Measurements from ENCODE around the gene TPM3. TPM values are rescaled to one million over a fixed set of nuclear protein-coding genes. Genes with fewer than 3 reads are reported as not detected.

The TPM3 gene
- total and polyA plus RNA-seq, 2 of the 8 experiments (the other 6 are each of a cell fraction or from before 2014, with no cell fraction given): 278 to 572 TPM

DNA sequence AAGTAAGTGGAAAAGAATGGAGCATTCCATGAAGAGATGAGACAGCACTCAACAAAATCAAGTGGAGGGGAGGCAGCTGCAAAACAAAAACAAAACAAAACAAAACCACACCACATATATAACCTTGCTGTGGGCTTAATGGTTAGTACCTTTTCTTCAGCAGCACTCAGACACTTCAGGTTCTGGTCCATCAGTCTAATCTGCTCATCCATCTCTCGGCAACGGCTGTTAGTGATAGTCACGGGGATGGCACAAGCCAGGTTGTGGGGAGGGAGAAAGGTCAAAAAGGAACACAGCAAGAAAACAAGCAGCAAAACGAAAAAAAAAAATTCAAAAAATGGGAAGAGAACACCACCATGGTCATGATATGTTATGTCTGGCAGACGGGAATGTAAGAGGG lies 20.0 kb downstream of the TPM3 start:
- H2BK12ac ChIP-seq (ENCODE audit: low read depth, low read length): no peak overlapping the region
- H2BK120ac ChIP-seq (replicated peaks; ENCODE audit: low read depth, low read length): no peak overlapping the region
- H2BK15ac ChIP-seq (ENCODE audit: low read length): no peak overlapping the region
- peaks cover 10 to 40% of the 10 kb centered on the region in 2 experiments for H3K79me2 ChIP-seq (ENCODE audit: control insufficient read depth in 1 of 2, insufficient read depth in 2 of 2, low read length in 2 of 2)
- peaks cover under 1 to 11% of the 10 kb centered on the region in 2 experiments for H4K20me1 ChIP-seq (replicated peaks in 1 of 2; ENCODE audit: control insufficient read depth in 1 of 2, insufficient read depth in 2 of 2, low read length in 2 of 2)
- H3K23me2 ChIP-seq (ENCODE audit: low read depth, low read length): no peaks in the 10 kb centered on the region
- H2BK5ac ChIP-seq (ENCODE audit: low read depth, low read length): no peak overlapping the region
- FAIRE-seq (no peak), DNase-seq (ENCODE audit: low read depth in 1 of 2, low spot score in 2 of 2) (no peak)
- H3K27me3 ChIP-seq (replicated peaks in 1 of 4; ENCODE audit: control insufficient read depth in 3 of 4, extremely low read depth in 1 of 4, insufficient read depth in 3 of 4, low read length in 3 of 4): no peaks in the 10 kb centered on the region
- H4K5ac ChIP-seq (ENCODE audit: insufficient read length, low read depth, low read length): no peak overlapping the region
- no peak overlapping the region for H4K91ac ChIP-seq (replicated peaks; ENCODE audit: insufficient read length, low read length)
- ChIA-PET POLR2A (ENCODE audit: partially characterized antibody) (interaction anchor here (0.9 to 1.7 kb wide), 2 partner anchors 14 to 17 kb away, joined by 3 to 5 read pairs; partner anchors contain the start of gene NUP210L), CTCF (ENCODE audit: partially characterized antibody) (interaction anchor here (1.4 kb wide), 1 partner anchor 26 kb away, joined by 3 read pairs; no protein-coding TSS in a partner anchor)
- H3K27ac ChIP-seq (ENCODE audit: low read depth, low read length): no peak overlapping the region
- peaks cover 4% of the 10 kb centered on the region; the same call in 1 of the 2 replicates for H3K79me1 ChIP-seq (ENCODE audit: low read depth, low read length)
- H2AK5ac ChIP-seq (ENCODE audit: low read depth, low read length): no peak overlapping the region
- H3K56ac ChIP-seq (replicated peaks; ENCODE audit: insufficient read length, low read depth, low read length): no peak overlapping the region
- no peak overlapping the region for H3K23ac ChIP-seq (ENCODE audit: insufficient read length)
- no peak overlapping the region for H2BK20ac ChIP-seq (ENCODE audit: low read length)
- no peak overlapping the region for H3K14ac ChIP-seq (ENCODE audit: insufficient read length)
- H3K9me3 ChIP-seq (ENCODE audit: insufficient read depth in 2 of 2, low read depth in 1 of 2, low read length in 1 of 2): no peaks in the 10 kb centered on the region
- 92% methylated on average over 5 of the region's 5 CpGs; no CpG with 5 or more reads in 1 of the 2 experiments for WGBS, 2 experiments (ENCODE audit: extremely low coverage in 1 of 2, insufficient coverage in 1 of 2, insufficient read length in 1 of 2, insufficient replicate concordance in 2 of 2, low coverage in 1 of 2, low lambda C conversion rate in 2 of 2, missing lambda C conversion rate in 1 of 2)
- no peak for TF ChIP-seq CEBPB (IDR thresholded peaks at IDR 0.05; ENCODE audit: low read depth, low read length)
- no peak for TF ChIP-seq HDAC2 (IDR thresholded peaks at IDR 0.05; ENCODE audit: borderline replicate concordance in 1 of 2, low read depth in 2 of 2, low read length in 2 of 2)
- no peak for TF ChIP-seq ASH2L (IDR thresholded peaks at IDR 0.05; ENCODE audit: low read length)
- TF ChIP-seq CBX8 (IDR thresholded peaks at IDR 0.05; ENCODE audit: borderline replicate concordance, low read depth, low read length): no peak
- H3K9ac ChIP-seq (replicated peaks in 1 of 4; ENCODE audit: extremely low read depth in 1 of 4, low read depth in 3 of 4, low read length in 3 of 4): no peak overlapping the region
- no peak overlapping the region for H4K8ac ChIP-seq (ENCODE audit: extremely low read depth, insufficient read depth, low read length)
- no peak overlapping the region for H3K4me2 ChIP-seq (ENCODE audit: insufficient read depth in 1 of 2, low read depth in 2 of 2, low read length in 2 of 2)
- no peak overlapping the region for H3K4me3 ChIP-seq (ENCODE audit: extremely low read depth in 1 of 4, insufficient read depth in 2 of 4, low read depth in 3 of 4, low read length in 4 of 4)
- H3K4ac ChIP-seq (replicated peaks; ENCODE audit: insufficient read length, low read depth, low read length): no peak overlapping the region
- H3K18ac ChIP-seq (ENCODE audit: extremely low read depth, low read length): no peak overlapping the region
- H3K36me3 ChIP-seq (ENCODE audit: control insufficient read depth in 2 of 4, insufficient read depth in 4 of 4, low read length in 3 of 4): peaks cover 32 to 83% (median 75%) of the 10 kb centered on the region in 4 experiments
- H2AFZ ChIP-seq (ENCODE audit: low read length): no peak overlapping the region
- no peaks in the 10 kb centered on the region; a peak in 1 of 7 replicates for H3K4me1 ChIP-seq (replicated peaks in 1 of 4; ENCODE audit: control insufficient read depth in 3 of 4, insufficient read depth in 4 of 4, low read length in 3 of 4)
